Measurements from ENCODE around the gene IL1B.
A peak's percentile ranks its signal among the peaks of the same experiment; 100 is the strongest.
"Not testable (repeated sequence)": the region's sequence is repeated elsewhere in the genome, so short reads cannot be mapped to it uniquely, and the experiment has no call there.

The IL1B gene

GRCh38 chr2:112876257-112876970 lies 39.8 kb upstream of the IL1B start:
- no peaks in the 10 kb centered on the region; the same call in 1 of the 2 replicates for H3K4me1 ChIP-seq (ENCODE audit: insufficient read depth, low read length)
- H3K27ac ChIP-seq (ENCODE audit: low read depth, low read length): no peak overlapping the region
- H3K27me3 ChIP-seq (ENCODE audit: insufficient read depth, low read length): no peaks in the 10 kb centered on the region
- 93% methylated on average over 3 of the region's 3 CpGs for WGBS
- no peaks in the 10 kb centered on the region for H3K9me3 ChIP-seq (ENCODE audit: insufficient read depth, low read depth, low read length)
- no peaks in the 10 kb centered on the region for H3K36me3 ChIP-seq (ENCODE audit: insufficient read depth, low read length)
- H3K4me3 ChIP-seq (ENCODE audit: low read length): no peak overlapping the region
- H3K9ac ChIP-seq (ENCODE audit: low read depth, low read length): no peak overlapping the region

DNA sequence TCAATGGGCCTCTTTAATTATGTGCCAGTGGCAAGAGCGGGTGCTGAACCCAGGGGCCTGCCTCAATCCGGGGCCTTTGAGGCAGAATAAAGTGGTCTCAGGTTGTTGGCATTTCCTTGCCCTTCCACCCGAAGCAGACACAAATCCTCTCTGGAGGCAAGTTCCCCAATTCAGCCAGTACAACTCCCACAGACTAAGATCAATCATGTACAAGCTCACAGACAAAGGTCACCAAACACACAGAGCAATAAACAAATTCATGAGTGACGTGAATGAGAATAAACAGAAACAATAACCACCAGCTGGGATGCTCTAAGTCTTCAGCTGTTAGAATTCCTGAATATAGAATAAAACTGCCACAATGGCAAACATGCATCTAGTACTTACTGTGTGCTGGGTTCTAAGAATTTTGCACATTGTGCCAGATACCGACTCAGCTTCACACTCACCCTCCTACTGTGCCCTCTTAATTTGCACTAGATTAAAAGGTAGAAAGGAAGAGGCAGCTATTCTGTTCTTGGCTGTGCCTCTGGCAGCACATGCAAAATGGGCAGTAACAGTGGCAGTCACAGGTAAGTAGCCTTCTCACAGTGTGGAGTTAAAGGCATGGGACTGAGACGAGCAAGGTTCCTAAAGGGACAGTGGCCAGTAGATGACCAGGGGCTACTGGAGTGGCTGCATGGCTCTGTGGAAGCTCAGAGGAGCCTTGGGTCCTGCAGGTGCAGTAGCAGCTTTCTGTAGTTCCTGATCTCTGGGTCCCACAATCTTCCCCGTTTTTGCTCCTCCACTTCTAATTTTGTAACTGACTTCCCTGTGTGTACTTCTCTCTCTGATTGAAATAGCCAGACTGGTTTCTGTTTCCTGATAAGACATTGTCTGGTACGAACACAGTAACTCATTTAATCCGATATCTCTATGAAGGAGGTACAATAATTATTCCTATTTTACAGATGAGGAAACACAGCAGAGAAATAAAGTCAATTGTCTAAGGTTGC lies 34.6 kb upstream of the IL1B start:
- Histone ChIP-seq H3K27me3 (ENCODE audit: insufficient read depth, low read length) (no peaks in the 10 kb centered on the region), H3K9ac (ENCODE audit: low read depth, low read length) (no peak overlapping the region), H3K27ac (ENCODE audit: low read depth, low read length) (no peak overlapping the region), H3K4me3 (ENCODE audit: low read length) (no peak overlapping the region), H3K36me3 (ENCODE audit: insufficient read depth, low read length) (no peaks in the 10 kb centered on the region), H3K9me3 (ENCODE audit: insufficient read depth, low read depth, low read length) (peaks cover 12% of the 10 kb centered on the region), H3K4me1 (ENCODE audit: insufficient read depth, low read length) (peaks cover 8% of the 10 kb centered on the region)
- 74% methylated on average over 7 of the region's 9 CpGs for WGBS

GRCh38 chr2:112869258-112869842 lies 32.8 kb upstream of the IL1B start:
- no peaks in the 10 kb centered on the region for H3K36me3 ChIP-seq (ENCODE audit: insufficient read depth, low read length)
- no peak overlapping the region for H3K9ac ChIP-seq (ENCODE audit: low read depth, low read length)
- no peaks in the 10 kb centered on the region for H3K27me3 ChIP-seq (ENCODE audit: insufficient read depth, low read length)
- 69% methylated on average over 6 of the region's 7 CpGs for WGBS
- no peak overlapping the region for H3K27ac ChIP-seq (ENCODE audit: low read depth, low read length)
- peaks cover 30% of the 10 kb centered on the region for H3K9me3 ChIP-seq (ENCODE audit: insufficient read depth, low read depth, low read length)
- peaks cover 8% of the 10 kb centered on the region for H3K4me1 ChIP-seq (ENCODE audit: insufficient read depth, low read length)
- H3K4me3 ChIP-seq (ENCODE audit: low read length): no peak overlapping the region

DNA sequence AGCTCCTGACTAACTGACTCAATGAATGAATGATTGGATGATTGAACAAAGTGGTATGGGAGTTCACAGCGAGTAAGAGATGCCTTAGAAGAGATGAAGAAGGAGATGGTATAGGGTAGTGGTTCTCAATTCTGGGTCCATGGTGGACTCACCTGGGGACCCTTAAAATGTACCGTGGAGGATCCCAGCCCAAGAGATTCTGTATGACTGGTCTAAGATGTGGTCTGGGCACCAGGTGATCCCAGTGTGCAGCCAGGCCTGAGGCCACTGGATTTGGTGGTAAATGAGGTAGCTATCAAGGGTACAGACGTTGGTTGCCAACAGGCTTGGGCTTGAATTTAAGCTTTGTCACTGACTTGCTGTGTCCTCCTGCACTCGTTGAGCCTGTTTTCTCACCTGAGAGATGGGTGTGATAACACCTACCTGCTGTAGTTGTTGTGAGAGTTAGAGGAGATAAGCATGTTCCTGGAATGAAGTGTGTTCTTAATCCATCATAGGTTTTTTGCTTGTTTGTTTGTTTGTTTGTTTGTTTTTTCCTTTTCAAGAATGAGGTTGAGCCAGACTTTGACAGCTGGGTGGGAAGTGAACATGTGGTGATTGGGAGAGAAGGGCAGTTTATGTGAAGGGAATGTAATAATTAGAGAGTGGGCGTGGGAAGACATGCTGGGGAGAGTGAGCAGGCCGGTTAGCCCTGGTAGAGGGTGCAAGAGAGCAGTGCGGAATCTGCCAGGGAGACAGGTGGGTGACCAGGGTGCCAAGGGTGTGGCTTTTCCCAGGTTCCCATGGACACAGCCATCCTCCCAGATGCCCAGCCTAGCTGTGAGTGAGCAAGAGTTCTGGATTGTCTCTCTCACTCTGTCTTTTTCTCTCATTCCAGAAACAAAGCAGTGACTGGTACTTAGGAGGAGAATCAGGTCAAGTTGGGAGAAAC lies 31.4 kb upstream of the IL1B start:
- peaks cover 42% of the 10 kb centered on the region for H3K9me3 ChIP-seq (ENCODE audit: insufficient read depth, low read depth, low read length)
- no peak overlapping the region for H3K4me3 ChIP-seq (ENCODE audit: low read length)
- peaks cover 8% of the 10 kb centered on the region for H3K4me1 ChIP-seq (ENCODE audit: insufficient read depth, low read length)
- 91% methylated on average over 7 of the region's 7 CpGs for WGBS
- H3K9ac ChIP-seq (ENCODE audit: low read depth, low read length): no peak overlapping the region
- no peaks in the 10 kb centered on the region for H3K27me3 ChIP-seq (ENCODE audit: insufficient read depth, low read length)
- H3K27ac ChIP-seq (ENCODE audit: low read depth, low read length): no peak overlapping the region
- no peaks in the 10 kb centered on the region for H3K36me3 ChIP-seq (ENCODE audit: insufficient read depth, low read length)

DNA sequence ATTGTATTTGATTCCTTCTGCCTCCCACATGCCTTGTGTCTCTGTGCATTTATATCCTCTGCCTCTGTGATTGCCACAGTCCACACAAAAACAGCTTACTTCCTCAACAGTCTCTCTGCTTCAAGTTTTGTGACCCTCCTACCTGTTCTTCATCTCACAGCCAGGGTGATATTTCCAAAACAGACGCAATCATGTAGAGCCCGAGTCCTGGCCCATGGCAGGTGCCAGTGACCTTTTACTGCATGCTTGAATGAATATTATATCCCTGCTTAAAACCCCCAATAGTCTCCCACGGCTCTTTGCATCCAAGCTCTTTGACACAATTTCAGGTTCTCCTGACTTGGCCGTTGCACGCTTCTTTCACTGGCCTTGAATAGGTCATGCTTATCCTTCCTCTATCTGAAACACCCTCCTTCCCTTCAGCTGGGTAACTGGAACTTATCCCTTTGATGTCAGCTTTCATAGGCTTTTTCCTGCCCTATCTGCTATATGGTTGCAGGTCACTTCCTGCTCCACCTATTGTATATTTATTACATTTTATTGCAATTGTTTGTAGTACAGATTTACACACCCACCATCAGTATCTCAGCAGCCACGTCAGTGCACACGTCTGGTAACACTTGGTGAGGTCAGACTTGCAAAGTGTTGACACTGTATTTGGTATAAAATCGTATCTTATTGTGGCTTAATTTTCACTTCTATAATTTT lies 29.7 kb upstream of the IL1B start:
- Histone ChIP-seq H3K27me3 (ENCODE audit: insufficient read depth, low read length) (no peaks in the 10 kb centered on the region), H3K9ac (ENCODE audit: low read depth, low read length) (no peak overlapping the region), H3K36me3 (ENCODE audit: insufficient read depth, low read length) (no peaks in the 10 kb centered on the region), H3K4me1 (ENCODE audit: insufficient read depth, low read length) (peaks cover 8% of the 10 kb centered on the region), H3K4me3 (ENCODE audit: low read length) (no peak overlapping the region), H3K27ac (ENCODE audit: low read depth, low read length) (no peak overlapping the region), H3K9me3 (ENCODE audit: insufficient read depth, low read depth, low read length) (peaks cover 57% of the 10 kb centered on the region)
- WGBS: 92% methylated on average over 8 of the region's 8 CpGs

DNA sequence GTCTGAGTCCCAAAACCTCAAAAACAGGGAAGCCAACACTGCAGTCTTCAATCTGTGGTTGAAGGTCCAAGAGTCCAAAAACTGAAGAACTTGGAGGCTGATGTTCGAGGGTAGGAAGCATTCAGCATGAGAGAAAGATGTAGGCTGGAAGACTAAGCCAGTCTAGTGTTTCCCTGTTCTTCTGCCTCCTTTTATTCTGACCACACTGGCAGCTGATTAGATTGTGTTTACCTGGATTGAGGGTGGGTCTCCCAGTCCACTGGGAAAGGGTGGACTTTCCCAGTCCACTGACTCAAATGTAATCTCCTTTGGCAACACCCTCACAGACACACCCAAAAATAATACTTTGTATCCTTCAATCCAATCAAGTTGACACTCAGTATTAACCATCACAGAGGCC lies 27.5 kb upstream of the IL1B start:
- Histone ChIP-seq H3K36me3 (ENCODE audit: insufficient read depth, low read length) (no peaks in the 10 kb centered on the region), H3K4me1 (ENCODE audit: insufficient read depth, low read length) (no peaks in the 10 kb centered on the region), H3K27me3 (ENCODE audit: insufficient read depth, low read length) (no peaks in the 10 kb centered on the region), H3K27ac (ENCODE audit: low read depth, low read length) (no peak overlapping the region), H3K9ac (ENCODE audit: low read depth, low read length) (no peak overlapping the region), H3K4me3 (ENCODE audit: low read length) (no peak overlapping the region), H3K9me3 (ENCODE audit: insufficient read depth, low read depth, low read length) (peaks cover 74% of the 10 kb centered on the region)
- WGBS: 92% methylated on average over 1 of the region's 1 CpG

- H3K27ac ChIP-seq (ENCODE audit: low read depth, low read length); H3K27me3 ChIP-seq (ENCODE audit: insufficient read depth, low read length); H3K36me3 ChIP-seq (ENCODE audit: insufficient read depth, low read length); H3K4me3 ChIP-seq (ENCODE audit: low read length); H3K9ac ChIP-seq (ENCODE audit: low read depth, low read length); H3K4me1 ChIP-seq (ENCODE audit: insufficient read depth, low read length): not testable (repeated sequence)
- peaks cover 56% of the 10 kb centered on the region for H3K9me3 ChIP-seq (ENCODE audit: insufficient read depth, low read depth, low read length)
- WGBS: 50% methylated on average over 2 of the region's 6 CpGs
Measured at GRCh38 chr2:112859406-112860183, 23.0 kb upstream of the IL1B start.

DNA sequence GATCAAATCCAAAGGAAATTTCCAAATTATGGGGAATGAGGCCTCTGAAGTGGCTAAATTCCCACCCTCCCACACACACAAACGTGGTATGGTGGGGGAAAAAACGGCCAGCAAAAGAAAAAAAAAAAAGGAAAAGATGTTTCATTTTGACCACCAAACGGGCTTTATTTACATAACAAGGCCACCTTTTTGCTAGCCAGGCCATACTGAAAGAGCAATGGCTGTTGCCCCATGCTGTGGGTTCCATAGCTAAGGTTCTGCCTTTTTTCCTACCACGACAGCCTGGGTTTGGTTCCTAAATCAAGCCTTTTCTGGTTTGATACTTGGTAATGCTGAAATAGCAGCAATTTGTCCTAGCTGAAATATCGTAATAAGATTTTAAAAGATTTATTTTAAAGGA lies 14.0 kb upstream of the IL1B start:
- peak overlapping the region; percentile 22 for H3K9ac ChIP-seq (ENCODE audit: low read depth, low read length)
- no peaks in the 10 kb centered on the region for H3K9me3 ChIP-seq (ENCODE audit: insufficient read depth, low read depth, low read length)
- peaks cover 41% of the 10 kb centered on the region for H3K4me1 ChIP-seq (ENCODE audit: insufficient read depth, low read length)
- H3K4me3 ChIP-seq (ENCODE audit: low read length): peak overlapping the region; percentile 20; the same call in 1 of the 2 replicates
- H3K27me3 ChIP-seq (ENCODE audit: insufficient read depth, low read length): no peaks in the 10 kb centered on the region
- H3K36me3 ChIP-seq (ENCODE audit: insufficient read depth, low read length): no peaks in the 10 kb centered on the region
- 24% methylated on average over 3 of the region's 5 CpGs for WGBS
- H3K27ac ChIP-seq (ENCODE audit: low read depth, low read length): peak overlapping the region; percentile 80

DNA sequence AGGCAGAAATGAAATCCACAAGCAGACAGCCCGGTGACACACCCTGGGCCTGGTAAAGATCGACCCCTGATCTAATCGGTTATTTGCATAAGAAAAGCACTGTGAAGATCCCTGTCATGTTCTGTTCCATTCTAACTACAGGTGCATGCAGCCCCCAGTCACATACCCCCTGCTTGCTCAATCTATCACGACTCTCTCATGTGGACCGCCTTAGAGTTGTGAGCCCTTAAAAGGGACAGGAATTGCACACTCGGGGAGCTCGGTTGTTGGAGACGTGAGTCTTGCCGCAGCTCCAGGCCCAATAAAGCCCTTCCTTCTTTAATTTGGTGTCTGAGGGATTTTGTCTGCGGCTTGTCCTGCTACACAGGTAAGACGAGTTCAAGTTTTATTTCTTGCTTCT lies 13.4 kb upstream of the IL1B start:
- WGBS: 56% methylated on average over 11 of the region's 11 CpGs
- peaks cover 41% of the 10 kb centered on the region for H3K4me1 ChIP-seq (ENCODE audit: insufficient read depth, low read length)
- peak overlapping the region; percentile 80 for H3K27ac ChIP-seq (ENCODE audit: low read depth, low read length)
- no peaks in the 10 kb centered on the region for H3K36me3 ChIP-seq (ENCODE audit: insufficient read depth, low read length)
- H3K4me3 ChIP-seq (ENCODE audit: low read length): peak overlapping the region; percentile 20; the same call in 1 of the 2 replicates
- H3K27me3 ChIP-seq (ENCODE audit: insufficient read depth, low read length): no peaks in the 10 kb centered on the region
- peak overlapping the region; percentile 22; the same call in 1 of the 2 replicates for H3K9ac ChIP-seq (ENCODE audit: low read depth, low read length)
- H3K9me3 ChIP-seq (ENCODE audit: insufficient read depth, low read depth, low read length): no peaks in the 10 kb centered on the region

Data from HUES64 (cell line).